H1 (cell line): ENCODE data around the gene FES. TPM values are rescaled to one million over a fixed set of nuclear protein-coding genes. Genes with fewer than 3 reads are reported as not detected.

Experiments
- CTCF ChIA-PET: fragments of 300-600 bp; sonication (Branson Sonifier 250); formaldehyde crosslinking; loops from one replicate; lab custom pipeline; 2021; ENCODE audit not compliant: partially characterized antibody; lab: Charles Lee
- POLR2A ChIA-PET: fragments of 300-600 bp; sonication (Branson Sonifier 250); formaldehyde crosslinking; loops from one replicate; lab custom pipeline; 2021; ENCODE audit warnings: inconsistent platforms; ENCODE audit not compliant: partially characterized antibody; lab: Charles Lee
- DNase-seq, 2 experiments: peaks; one replicate each; pipeline versions ENCODE4 v3.0.0 to v3.0.0-alpha.2; 2010 to 2022; ENCODE audit warnings: low spot score in 2 of 2, low read depth in 1 of 2, mixed read lengths in 1 of 2
- FAIRE-seq: peaks from 2 replicates; lab custom pipeline; 2011; peaks lifted over from hg19 to GRCh38; lab: Jason Lieb, UNC
- H2AFZ ChIP-seq: 2 replicates; pipeline ENCODE4 v1.8.1; 2012; ENCODE audit warnings: low read length, inconsistent platforms
- H2AK5ac ChIP-seq: 2 replicates; pipeline ENCODE4 v1.6.1; 2013; ENCODE audit warnings: low read depth, low read length
- H2BK120ac ChIP-seq: replicated peaks from 2 replicates; pipeline ENCODE3; 2013; ENCODE audit warnings: low read depth, low read length, inconsistent platforms
- H2BK12ac ChIP-seq: 2 replicates; pipeline ENCODE4 v1.6.1; 2013; ENCODE audit warnings: low read depth, low read length
- H2BK15ac ChIP-seq: 2 replicates; pipeline ENCODE4 v1.6.1; 2013; ENCODE audit warnings: low read length
- H2BK20ac ChIP-seq: 2 replicates; pipeline ENCODE4 v1.6.1; 2013; ENCODE audit warnings: low read length
- H2BK5ac ChIP-seq: 2 replicates; pipeline ENCODE4 v1.6.1; 2013; ENCODE audit warnings: low read depth, low read length
- H3K14ac ChIP-seq: 2 replicates; pipeline ENCODE4 v1.6.1; 2013; ENCODE audit warnings: inconsistent platforms; ENCODE audit not compliant: insufficient read length
- H3K18ac ChIP-seq: 2 replicates; pipeline ENCODE4 v1.6.1; 2013; ENCODE audit warnings: low read length; ENCODE audit errors: extremely low read depth
- H3K23ac ChIP-seq: 2 replicates; pipeline ENCODE4 v1.6.1; 2013; ENCODE audit warnings: inconsistent platforms; ENCODE audit not compliant: insufficient read length
- H3K23me2 ChIP-seq: 2 replicates; pipeline ENCODE4 v1.6.1; 2013; ENCODE audit warnings: low read depth, low read length
- H3K27ac ChIP-seq: 2 replicates; pipeline ENCODE4 v1.6.1; 2011; ENCODE audit warnings: low read depth, low read length, inconsistent platforms
- H3K27me3 ChIP-seq, 4 experiments: replicated peaks in 1 of 4; 1 replicate in 1 of 4; 2 replicates in 3 of 4; pipeline versions ENCODE4 v1.6.1 to v1.8.1; 2011 to 2013; ENCODE audit warnings: low read length in 3 of 4, mild to moderate bottlenecking in 3 of 4, inconsistent platforms in 2 of 4, mixed read lengths in 2 of 4, moderate library complexity in 1 of 4; ENCODE audit not compliant: control insufficient read depth in 3 of 4, insufficient read depth in 3 of 4; ENCODE audit errors: extremely low read depth in 1 of 4
- H3K36me3 ChIP-seq, 4 experiments: 2 replicates each; pipeline versions ENCODE4 v1.6.1 to v1.8.1; 2011 to 2013; ENCODE audit warnings: mild to moderate bottlenecking in 4 of 4, low read length in 3 of 4, moderate library complexity in 2 of 4, control low read depth in 1 of 4, inconsistent platforms in 1 of 4; ENCODE audit not compliant: insufficient read depth in 4 of 4, control insufficient read depth in 2 of 4
- H3K4ac ChIP-seq: replicated peaks from 2 replicates; pipeline ENCODE3; 2013; ENCODE audit warnings: low read length, low read depth, mixed read lengths, inconsistent platforms; ENCODE audit not compliant: insufficient read length
- H3K4me1 ChIP-seq, 4 experiments: replicated peaks in 1 of 4; 1 replicate in 1 of 4; 2 replicates in 3 of 4; pipeline versions ENCODE4 v1.6.1 to v1.8.1; 2011 to 2013; ENCODE audit warnings: low read length in 3 of 4, inconsistent platforms in 2 of 4, mixed read lengths in 1 of 4; ENCODE audit not compliant: insufficient read depth in 4 of 4, control insufficient read depth in 3 of 4
- H3K4me2 ChIP-seq, 2 experiments: 2 replicates each; pipeline versions ENCODE4 v1.6.1 to v1.8.1; 2011 to 2013; ENCODE audit warnings: low read depth in 2 of 2, low read length in 2 of 2, control low read depth in 1 of 2, inconsistent platforms in 1 of 2, mild to moderate bottlenecking in 1 of 2; ENCODE audit not compliant: insufficient read depth in 1 of 2
- H3K4me3 ChIP-seq, 4 experiments: fragments of 200-600, 300-600 bp in 1 of 4; sonication (generic), shearing (Covaris generic), sonication (Bioruptor Twin) in 1 of 4; 2 replicates each; pipeline versions ENCODE4 v1.5.1 to v1.8.1; 2011 to 2016; ENCODE audit warnings: low read length in 4 of 4, low read depth in 3 of 4, control low read depth in 2 of 4, inconsistent platforms in 2 of 4, mild to moderate bottlenecking in 2 of 4, mixed read lengths in 1 of 4, moderate library complexity in 1 of 4; ENCODE audit not compliant: insufficient read depth in 2 of 4; ENCODE audit errors: extremely low read depth in 1 of 4
- H3K56ac ChIP-seq: replicated peaks from 2 replicates; pipeline ENCODE3; 2013; ENCODE audit warnings: low read depth, mild to moderate bottlenecking, mixed read lengths, low read length, inconsistent platforms; ENCODE audit not compliant: insufficient read length
- H3K79me1 ChIP-seq: 2 replicates; pipeline ENCODE4 v1.6.1; 2013; ENCODE audit warnings: low read depth, low read length, control low read depth
- H3K79me2 ChIP-seq, 2 experiments: 2 replicates each; pipeline versions ENCODE4 v1.6.1 to v1.8.1; 2012 to 2013; ENCODE audit warnings: low read length in 2 of 2, mild to moderate bottlenecking in 2 of 2, inconsistent platforms in 1 of 2; ENCODE audit not compliant: insufficient read depth in 2 of 2, control insufficient read depth in 1 of 2
- H3K9ac ChIP-seq, 4 experiments: replicated peaks in 1 of 4; 1 replicate in 1 of 4; 2 replicates in 3 of 4; pipeline versions ENCODE4 v1.6.1 to v1.8.1; 2011 to 2013; ENCODE audit warnings: low read depth in 3 of 4, low read length in 3 of 4, control low read depth in 2 of 4, mild to moderate bottlenecking in 2 of 4, moderate library complexity in 2 of 4, inconsistent platforms in 1 of 4; ENCODE audit errors: extremely low read depth in 1 of 4
- H3K9me3 ChIP-seq, 2 experiments: 2 replicates each; pipeline versions ENCODE4 v1.6.1 to v1.8.1; 2012 to 2013; ENCODE audit warnings: mild to moderate bottlenecking in 2 of 2, moderate library complexity in 2 of 2, control low read depth in 1 of 2, inconsistent platforms in 1 of 2, low read depth in 1 of 2, low read length in 1 of 2, mixed read lengths in 1 of 2; ENCODE audit not compliant: insufficient read depth in 2 of 2
- H4K20me1 ChIP-seq, 2 experiments: replicated peaks in 1 of 2; 2 replicates each; pipeline versions ENCODE3 to v1.8.1; 2011 to 2013; ENCODE audit warnings: inconsistent platforms in 2 of 2, low read length in 2 of 2, mild to moderate bottlenecking in 1 of 2; ENCODE audit not compliant: insufficient read depth in 2 of 2, control insufficient read depth in 1 of 2
- H4K5ac ChIP-seq: 2 replicates; pipeline ENCODE4 v1.6.1; 2013; ENCODE audit warnings: low read length, low read depth, mixed read lengths, inconsistent platforms; ENCODE audit not compliant: insufficient read length
- H4K8ac ChIP-seq: 2 replicates; pipeline ENCODE4 v1.8.0; 2013; ENCODE audit warnings: mild to moderate bottlenecking, moderate library complexity, low read length, inconsistent platforms; ENCODE audit not compliant: insufficient read depth; ENCODE audit errors: extremely low read depth
- H4K91ac ChIP-seq: replicated peaks from 2 replicates; pipeline ENCODE3; 2013; ENCODE audit warnings: low read length, mixed read lengths, inconsistent platforms; ENCODE audit not compliant: insufficient read length
- CHD1 ChIP-seq: IDR thresholded peaks from 2 replicates; pipeline ENCODE4 v1.6.1; 2012; ENCODE audit warnings: low read depth, low read length, improper control_type of control experiment
- EP300 ChIP-seq, 2 experiments: IDR thresholded peaks; 1 replicate in 1 of 2; 2 replicates in 1 of 2; pipeline ENCODE4 v1.6.1; 2011 to 2012; ENCODE audit warnings: low read depth in 2 of 2, low read length in 2 of 2, mild to moderate bottlenecking in 2 of 2, borderline replicate concordance in 1 of 2, inconsistent platforms in 1 of 2, moderate library complexity in 1 of 2
- GABPA ChIP-seq: IDR thresholded peaks from 2 replicates; pipeline ENCODE4 v1.6.1; 2011; ENCODE audit warnings: mild to moderate bottlenecking, low read length, moderate library complexity, borderline replicate concordance; ENCODE audit not compliant: insufficient read depth
- JUN ChIP-seq: IDR thresholded peaks from 2 replicates; pipeline ENCODE4 v1.6.1; 2011; ENCODE audit warnings: low read depth, mild to moderate bottlenecking, improper control_type of control experiment, low read length
- KDM5A ChIP-seq: fragments of 200-600 bp; IDR thresholded peaks from 2 replicates; pipeline ENCODE4 v1.7.1; 2012; ENCODE audit warnings: mild to moderate bottlenecking, low read length, inconsistent platforms, mixed read lengths
- POU5F1 ChIP-seq: IDR thresholded peaks from 2 replicates; pipeline ENCODE4 v1.6.1; 2011; ENCODE audit warnings: low read depth, mild to moderate bottlenecking, low read length, moderate library complexity
- RAD21 ChIP-seq, 2 experiments: IDR thresholded peaks in 1 of 2; conservative IDR thresholded peaks in 1 of 2; 2 replicates each; pipeline ENCODE4 v1.6.1; 2011; ENCODE audit warnings: low read depth in 2 of 2, low read length in 2 of 2, improper control_type of control experiment in 1 of 2, inconsistent platforms in 1 of 2, mild to moderate bottlenecking in 1 of 2, moderate library complexity in 1 of 2
- RFX5 ChIP-seq: IDR thresholded peaks from 2 replicates; pipeline ENCODE4 v1.6.1; 2011; ENCODE audit warnings: low read depth, low read length, improper control_type of control experiment, borderline replicate concordance
- SIRT6 ChIP-seq: IDR thresholded peaks from one replicate; pipeline ENCODE4 v1.7.1; 2012; ENCODE audit warnings: low read length, inconsistent platforms
- WGBS, 2 experiments: shearing (Covaris generic) in 1 of 2; methylation state at CpG; one replicate each; pipeline versions ENCODE4 v1.1.6 to v1.1.7; 2013 to 2015; ENCODE audit warnings: low lambda C conversion rate in 2 of 2, mixed read lengths in 2 of 2, inconsistent platforms in 1 of 2, low coverage in 1 of 2, missing lambda C conversion rate in 1 of 2; ENCODE audit not compliant: insufficient replicate concordance in 2 of 2, insufficient coverage in 1 of 2, insufficient read length in 1 of 2; ENCODE audit errors: extremely low coverage in 1 of 2, missing lambda C conversion rate in 1 of 2; 5-methylcytosine and 5-hydroxymethylcytosine counted together
- polyA plus RNA-seq, 7 experiments: library from polyadenylated mRNA; depleted of rRNA in 3 of 7; stranded (reverse) in 5 of 7; unstranded in 2 of 7; fragments of >200 nt in 5 of 7; fragments of 200-250 nt in 2 of 7; gene quantifications; 1 replicate in 5 of 7; 2 replicates in 1 of 7; 4 replicates in 1 of 7; pipeline versions ENCODE4 v1.2.1 to v1.2.3, GENCODE V29; 2011 to 2013; ENCODE audit warnings: missing spikeins in 2 of 7, mixed read lengths in 2 of 7
- total RNA-seq: library from RNA; stranded (reverse); fragmentation: NEBNext Ultra II Directional; extraction: Animal tissue kit (Norgen Biotek cat#: 25700); gene quantifications from 2 replicates; pipeline ENCODE4 v1.2.1, GENCODE V29; 2021

Gene FES
- total and polyA plus RNA-seq, 2 of the 8 experiments (the other 6 are each of a cell fraction or from before 2014, with no cell fraction given), result 8.5 to 8.6 TPM

DNA sequence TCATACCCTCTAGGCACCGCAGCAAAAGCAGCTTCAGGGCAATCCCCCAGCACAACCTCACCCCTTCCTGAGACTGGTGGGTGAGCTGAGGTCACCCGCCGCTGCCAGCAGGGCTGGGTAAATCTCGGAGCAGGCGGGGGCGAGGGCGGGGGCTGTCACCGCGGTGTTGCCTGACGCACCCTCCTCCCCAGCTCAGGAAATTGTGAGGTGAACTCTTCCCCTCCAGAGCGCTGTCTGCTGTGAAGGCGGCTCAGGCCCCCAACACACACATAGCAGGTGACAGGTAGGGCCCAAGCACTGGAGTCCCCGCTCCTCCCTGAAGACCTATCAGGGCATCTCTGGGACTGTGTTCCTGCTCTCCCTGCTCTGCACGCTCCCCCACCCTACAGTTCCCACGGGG is 46.2 kb upstream of the FES start:
- POLR2A ChIA-PET, result interaction anchor here (0.7 to 1.4 kb wide), 4 partner anchors 13 to 94 kb away, joined by 3 read pairs; no protein-coding TSS in a partner anchor
- H3K79me2 ChIP-seq, result no peaks in the 10 kb centered on the region
- CTCF ChIA-PET, result interaction anchor here (2.6 kb wide), 1 partner anchor 95 kb away, joined by 15 read pairs; the partner anchor contains the start of gene HDDC3
- peak overlapping the region; percentile 95 for H4K91ac ChIP-seq
- no peaks in the 10 kb centered on the region for H3K9me3 ChIP-seq
- whole genome bisulfite sequencing, 2 experiments, result 94% methylated on average over 11 of the region's 15 CpGs; no CpG with 5 or more reads in 1 of the 2 experiments
- no peaks in the 10 kb centered on the region; a peak in 1 of 7 replicates for H3K27me3 ChIP-seq
- H4K8ac ChIP-seq, result peak overlapping the region; percentile 14; the same call in 1 of the 2 replicates
- H3K4me1 ChIP-seq, result peaks cover 6 to 21% (median 18%) of the 10 kb centered on the region in 4 experiments
- H3K4me3 ChIP-seq, result no peak overlapping the region
- no peaks in the 10 kb centered on the region for H4K20me1 ChIP-seq
- no peak overlapping the region for H3K4me2 ChIP-seq
- H3K14ac ChIP-seq, result no peak overlapping the region
- H3K23ac ChIP-seq, result no peak overlapping the region
- H2BK5ac ChIP-seq, result peak overlapping the region; percentile 85; the same call in 1 of the 2 replicates
- peak overlapping the region; percentile 99; the same call in 1 of the 2 replicates for H2BK20ac ChIP-seq
- no peak for FAIRE-seq
- no peak overlapping the region for H3K56ac ChIP-seq
- H2AK5ac ChIP-seq, result no peak overlapping the region
- no peak for DNase-seq
- peak overlapping the region; percentile 96; the same call in 1 of the 2 replicates for H2BK12ac ChIP-seq
- H3K9ac ChIP-seq, result no peak overlapping the region
- H3K27ac ChIP-seq, result no peak overlapping the region
- peak overlapping the region; percentile 13; the same call in 1 of the 2 replicates for H3K18ac ChIP-seq
- TF ChIP-seq CHD1 (no peak), JUN (no peak), EP300 (IDR thresholded peaks at IDR 0.05; ENCODE audit: borderline replicate concordance in 1 of 2, low read depth in 2 of 2, low read length in 2 of 2) (no peak), KDM5A (no peak), GABPA (no peak), POU5F1 (no peak), SIRT6 (no peak), RFX5 (no peak), RAD21 (IDR thresholded peaks at IDR 0.05 in 1 of 2, conservative IDR thresholded peaks at IDR 0.05 in 1 of 2; ENCODE audit: low read depth in 2 of 2, low read length in 2 of 2) (no peak)
- H3K23me2 ChIP-seq, result no peaks in the 10 kb centered on the region
- no peak overlapping the region for H3K4ac ChIP-seq
- no peak overlapping the region for H2AFZ ChIP-seq
- no peak overlapping the region for H4K5ac ChIP-seq
- H2BK120ac ChIP-seq, result peak overlapping the region; percentile 64
- H3K36me3 ChIP-seq, result no peaks in the 10 kb centered on the region
- peak overlapping the region; percentile 81; the same call in 1 of the 2 replicates for H2BK15ac ChIP-seq
- no peaks in the 10 kb centered on the region for H3K79me1 ChIP-seq
